ENCODE measurements around the gene SULT1A1. TPM values are rescaled to one million over a fixed set of nuclear protein-coding genes. Genes with fewer than 3 reads are reported as not detected.

Gene SULT1A1
- total and polyA plus RNA-seq, 2 of the 8 experiments (the other 6 are each of a cell fraction or from before 2014, with no cell fraction given): 2.1 to 4.0 TPM

- TF ChIP-seq, protein P1, sequence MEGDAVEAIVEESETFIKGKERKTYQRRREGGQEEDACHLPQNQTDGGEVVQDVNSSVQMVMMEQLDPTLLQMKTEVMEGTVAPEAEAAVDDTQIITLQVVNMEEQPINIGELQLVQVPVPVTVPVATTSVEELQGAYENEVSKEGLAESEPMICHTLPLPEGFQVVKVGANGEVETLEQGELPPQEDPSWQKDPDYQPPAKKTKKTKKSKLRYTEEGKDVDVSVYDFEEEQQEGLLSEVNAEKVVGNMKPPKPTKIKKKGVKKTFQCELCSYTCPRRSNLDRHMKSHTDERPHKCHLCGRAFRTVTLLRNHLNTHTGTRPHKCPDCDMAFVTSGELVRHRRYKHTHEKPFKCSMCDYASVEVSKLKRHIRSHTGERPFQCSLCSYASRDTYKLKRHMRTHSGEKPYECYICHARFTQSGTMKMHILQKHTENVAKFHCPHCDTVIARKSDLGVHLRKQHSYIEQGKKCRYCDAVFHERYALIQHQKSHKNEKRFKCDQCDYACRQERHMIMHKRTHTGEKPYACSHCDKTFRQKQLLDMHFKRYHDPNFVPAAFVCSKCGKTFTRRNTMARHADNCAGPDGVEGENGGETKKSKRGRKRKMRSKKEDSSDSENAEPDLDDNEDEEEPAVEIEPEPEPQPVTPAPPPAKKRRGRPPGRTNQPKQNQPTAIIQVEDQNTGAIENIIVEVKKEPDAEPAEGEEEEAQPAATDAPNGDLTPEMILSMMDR (IDR thresholded peaks at IDR 0.05; ENCODE audit: control extremely low read depth in 1 of 3, insufficient read depth in 1 of 3, low read depth in 1 of 3, low read length in 3 of 3): no peak
These were observed 12.1 kb downstream of the SULT1A1 start (continued) for GRCh38 chr16:28597692-28598261.

All from H1 (cell line).